Transverse colon (tissue), 4 donors: Measurements from ENCODE around the gene FAT4. TPM values are rescaled to one million over a fixed set of nuclear protein-coding genes. Genes with fewer than 3 reads are reported as not detected.

Experiments
- DNase-seq: peaks from one replicate; pipeline ENCODE4 v3.0.0-alpha.2; 2019
- H3K27ac ChIP-seq, 4 donors: fragments of 200-600 bp; sonication (generic); 2 replicates each; pipeline ENCODE4 v1.5.1; 2016 to 2018; ENCODE audit warnings: inconsistent platforms in 4 of 4
- H3K27me3 ChIP-seq: fragments of 200-600 bp; sonication (generic); 2 replicates; pipeline ENCODE4 v1.5.1; 2017; ENCODE audit warnings: inconsistent platforms
- H3K36me3 ChIP-seq, 4 donors: fragments of 200-600 bp; sonication (generic); 2 replicates each; pipeline ENCODE4 v1.5.1; 2017 to 2019; ENCODE audit warnings: inconsistent platforms in 4 of 4
- H3K4me1 ChIP-seq, 4 donors: fragments of 200-600 bp; sonication (generic); 2 replicates each; pipeline ENCODE4 v1.5.1; 2017 to 2020; ENCODE audit warnings: inconsistent platforms in 4 of 4
- H3K4me3 ChIP-seq, 4 donors: fragments of 200-600 bp; sonication (generic); 1 replicate in 1 of 4; 2 replicates in 3 of 4; pipeline versions ENCODE4 v1.5.1 to v1.6.1; 2017 to 2019; ENCODE audit warnings: inconsistent platforms in 4 of 4
- H3K9me3 ChIP-seq, 2 donors: fragments of 200-600 bp; sonication (generic); 2 replicates each; pipeline ENCODE4 v1.5.1; 2017 to 2019; ENCODE audit warnings: inconsistent platforms in 2 of 2
- CTCF ChIP-seq, 5 experiments: fragments of 200-600 bp in 3 of 5; fragments of 450-650 bp in 2 of 5; sonication (generic) in 3 of 5; IDR thresholded peaks; 1 replicate in 2 of 5; 2 replicates in 3 of 5; pipeline ENCODE4 v1.5.1; 2016 to 2017; ENCODE audit warnings: antibody characterized with exemption in 5 of 5, inconsistent platforms in 3 of 5, mild to moderate bottlenecking in 2 of 5, moderate library complexity in 1 of 5
- EP300 ChIP-seq: sonication (generic); formaldehyde crosslinking; IDR thresholded peaks from one replicate; pipeline ENCODE4 v1.6.1; 2017; ENCODE audit warnings: antibody characterized with exemption, low read depth
- POLR2A ChIP-seq: fragments of 450-650 bp; IDR thresholded peaks from one replicate; pipeline ENCODE4 v1.6.1; 2016; ENCODE audit warnings: antibody characterized with exemption, mild to moderate bottlenecking, moderate library complexity
- POLR2AphosphoS5 ChIP-seq, 3 donors: sonication (generic); formaldehyde crosslinking; IDR thresholded peaks; one replicate each; pipeline ENCODE4 v1.6.1; 2016; ENCODE audit warnings: antibody characterized with exemption in 3 of 3
- WGBS, 2 donors: methylation state at CpG; one replicate each; pipeline ENCODE4 v1.1.5; 2018; ENCODE audit warnings: low coverage in 1 of 2; 5-methylcytosine and 5-hydroxymethylcytosine counted together
- in situ Hi-C, 4 donors: fragments of 200-750 bp; cut with MboI; loops; one replicate each; pipeline versions ENCODE4 v1.15.0 to v1.15.1; 2017; ENCODE audit warnings: low sequenced_read_pairs in 3 of 4, low pct_ligation_motif_present in 1 of 4, low pct_unique_long_range_greater_than_20kb in 1 of 4
- intact Hi-C: fragments of 100-400 bp; cut with DNase I; formaldehyde crosslinking; loops from one replicate; pipeline ENCODE4 v1.15.1; 2023; ENCODE audit warnings: low total_unique reads
- total RNA-seq, 4 donors: library from RNA; depleted of rRNA; stranded (reverse); fragments of >200 nt; gene quantifications; one replicate each; pipeline ENCODE4 v1.1.0, GENCODE V29; 2016

FAT4 gene
- total RNA-seq, 4 donors from 2014 or later = 4.1 to 15.9 (median 9.3) TPM

- Histone ChIP-seq H3K27me3 (no peaks in the 10 kb centered on the region), H3K9me3 (no peaks in the 10 kb centered on the region), H3K36me3 (no peaks in the 10 kb centered on the region), H3K4me3 (no peak overlapping the region), H3K27ac (no peak overlapping the region), H3K4me1 (no peaks in the 10 kb centered on the region)
- in situ Hi-C loops = loop anchor here in 2 of 4 donors (25.0 kb wide), 1 partner anchor 433 kb away; no protein-coding TSS in a partner anchor
- WGBS, 2 donors = 79 to 83% methylated on average over 3 to 5 of the region's 5 CpGs
- TF ChIP-seq POLR2A (no peak), EP300 (no peak), CTCF (IDR thresholded peaks at IDR 0.05) (no peak), POLR2AphosphoS5 (IDR thresholded peaks at IDR 0.05) (no peak)
- intact Hi-C loops = no loop called here
- no peak for DNase-seq
Observed at GRCh38 chr4:125303821-125304220, 10.9 kb upstream of the FAT4 start.

- H3K9me3 ChIP-seq = no peaks in the 10 kb centered on the region
- 50 to 79% methylated on average over 1 of the region's 1 CpG for WGBS, 2 donors
Observed at GRCh38 chr4:125306112-125306511, 8.6 kb upstream of the FAT4 start.

GRCh38 chr4:125306533-125306932 is 8.2 kb upstream of the FAT4 start:
- in situ Hi-C loops (loop anchor here in 2 of 4 donors (25.0 kb wide), 1 partner anchor 431 kb away; no protein-coding TSS in a partner anchor), intact Hi-C loops (no loop called here)
- TF ChIP-seq POLR2A (no peak), EP300 (no peak), CTCF (IDR thresholded peaks at IDR 0.05) (no peak), POLR2AphosphoS5 (IDR thresholded peaks at IDR 0.05) (no peak)

More at GRCh38 chr4:125306112-125306511, 8.6 kb upstream of the FAT4 start:
- Histone ChIP-seq H3K4me1 (no peaks in the 10 kb centered on the region), H3K36me3 (no peaks in the 10 kb centered on the region), H3K27me3 (no peaks in the 10 kb centered on the region), H3K4me3 (no peak overlapping the region), H3K27ac (no peak overlapping the region)
- intact Hi-C loops (no loop called here), in situ Hi-C loops (loop anchor here in 2 of 4 donors (25.0 kb wide), 1 partner anchor 431 kb away; no protein-coding TSS in a partner anchor)
- no peak for TF ChIP-seq EP300
- TF ChIP-seq POLR2AphosphoS5 (IDR thresholded peaks at IDR 0.05) = no peak
- TF ChIP-seq CTCF (IDR thresholded peaks at IDR 0.05) = no peak
- TF ChIP-seq POLR2A = no peak
- no peak for DNase-seq

GRCh38 chr4:125311503-125311902 is 3.3 kb upstream of the FAT4 start:
- intact Hi-C loops (loop anchor here (10.0 kb wide), 1 partner anchor 163 kb away; no protein-coding TSS in a partner anchor), in situ Hi-C loops (loop anchor here (5.0 to 25.0 kb wide), 3 partner anchors 426 to 433 kb away; no protein-coding TSS in a partner anchor)
- H3K27ac ChIP-seq = no peak overlapping the region
- TF ChIP-seq POLR2A = no peak
- no peak for TF ChIP-seq EP300
- no peak for TF ChIP-seq POLR2AphosphoS5 (IDR thresholded peaks at IDR 0.05)
- no peak for TF ChIP-seq CTCF (IDR thresholded peaks at IDR 0.05)
- peaks cover 0 to 9% (median 3%) of the 10 kb centered on the region in 4 donors for H3K4me1 ChIP-seq
- DNase-seq = no peak
- no peaks in the 10 kb centered on the region for H3K36me3 ChIP-seq
- peaks cover 29% of the 10 kb centered on the region for H3K27me3 ChIP-seq
- H3K4me3 ChIP-seq = no peak overlapping the region
- H3K9me3 ChIP-seq = no peaks in the 10 kb centered on the region
- 36 to 49% methylated on average over 2 of the region's 2 CpGs for WGBS, 2 donors

More at GRCh38 chr4:125306533-125306932, 8.2 kb upstream of the FAT4 start:
- Histone ChIP-seq H3K4me1 (no peaks in the 10 kb centered on the region), H3K27me3 (no peaks in the 10 kb centered on the region), H3K36me3 (no peaks in the 10 kb centered on the region), H3K9me3 (no peaks in the 10 kb centered on the region), H3K4me3 (no peak overlapping the region), H3K27ac (no peak overlapping the region)
- no peak for DNase-seq
